Keratinocyte (primary cell): ENCODE measurements around the gene ABR. TPM values are rescaled to one million over a fixed set of nuclear protein-coding genes. Genes with fewer than 3 reads are reported as not detected.

ENCODE experiments used
- DNase-seq: peaks from one replicate; pipeline ENCODE4 v3.0.0-alpha.2; 2011; ENCODE audit warnings: low read depth, missing footprints, low spot score
- FAIRE-seq: peaks from 2 replicates; lab custom pipeline; 2011; peaks lifted over from hg19 to GRCh38; lab: Jason Lieb, UNC
- H2AFZ ChIP-seq: 2 replicates; pipeline ENCODE4 v1.6.0; 2012; ENCODE audit warnings: low read length, control low read depth, inconsistent platforms; ENCODE audit not compliant: control insufficient read depth
- H3K27ac ChIP-seq: 2 replicates; pipeline ENCODE4 v1.5.1; 2011; ENCODE audit warnings: low read length; ENCODE audit not compliant: control insufficient read depth, insufficient read depth
- H3K27me3 ChIP-seq: 3 replicates; pipeline ENCODE4 v1.6.0; 2011; ENCODE audit warnings: low read length; ENCODE audit not compliant: control insufficient read depth, insufficient read depth; ENCODE audit errors: extremely low read depth
- H3K36me3 ChIP-seq, 2 experiments: 2 replicates in 1 of 2; 3 replicates in 1 of 2; pipeline ENCODE4 v1.5.1; 2011; ENCODE audit warnings: low read length in 2 of 2, mild to moderate bottlenecking in 1 of 2; ENCODE audit not compliant: control insufficient read depth in 2 of 2, insufficient read depth in 2 of 2; ENCODE audit errors: extremely low read depth in 1 of 2
- H3K4me1 ChIP-seq: 3 replicates; pipeline ENCODE4 v1.5.1; 2011; ENCODE audit warnings: low read length; ENCODE audit not compliant: control insufficient read depth, insufficient read depth; ENCODE audit errors: extremely low read depth
- H3K4me2 ChIP-seq: 3 replicates; pipeline ENCODE4 v1.6.0; 2011; ENCODE audit warnings: low read depth, low read length; ENCODE audit not compliant: control insufficient read depth, insufficient read depth; ENCODE audit errors: extremely low read depth
- H3K4me3 ChIP-seq, 3 experiments: fragments of 200-600 bp in 1 of 3; sonication (generic) in 1 of 3; 2 replicates in 2 of 3; 3 replicates in 1 of 3; pipeline ENCODE4 v1.5.1; 2011 to 2016; ENCODE audit warnings: low read length in 3 of 3, mild to moderate bottlenecking in 3 of 3, control low read depth in 2 of 3, inconsistent platforms in 1 of 3, low read depth in 1 of 3, mixed read lengths in 1 of 3, mixed run types in 1 of 3, moderate library complexity in 1 of 3; ENCODE audit not compliant: control insufficient read depth in 2 of 3, insufficient read depth in 2 of 3; ENCODE audit errors: extremely low read depth in 1 of 3
- H3K79me2 ChIP-seq: 2 replicates; pipeline ENCODE4 v1.6.0; 2012; ENCODE audit warnings: low read length; ENCODE audit not compliant: control insufficient read depth, insufficient read depth
- H3K9ac ChIP-seq: 3 replicates; pipeline ENCODE4 v1.6.0; 2011; ENCODE audit warnings: low read length; ENCODE audit not compliant: control insufficient read depth, insufficient read depth; ENCODE audit errors: extremely low read depth
- H3K9me1 ChIP-seq: 3 replicates; pipeline ENCODE4 v1.6.0; 2011; ENCODE audit warnings: low read length; ENCODE audit not compliant: control insufficient read depth, insufficient read depth; ENCODE audit errors: extremely low read depth
- H3K9me3 ChIP-seq: 2 replicates; pipeline ENCODE4 v1.5.1; 2012; ENCODE audit warnings: low read depth, low read length; ENCODE audit not compliant: control insufficient read depth
- H4K20me1 ChIP-seq: 3 replicates; pipeline ENCODE4 v1.6.0; 2011; ENCODE audit warnings: low read length; ENCODE audit not compliant: control insufficient read depth, insufficient read depth; ENCODE audit errors: extremely low read depth
- CTCF ChIP-seq, 3 experiments: IDR thresholded peaks in 1 of 3; conservative IDR thresholded peaks in 1 of 3; optimal IDR thresholded peaks in 1 of 3; 2 replicates in 2 of 3; 3 replicates in 1 of 3; pipeline versions ENCODE3 to v1.5.1; 2011; ENCODE audit warnings: low read length in 3 of 3, mild to moderate bottlenecking in 3 of 3, moderate library complexity in 2 of 3, control low read depth in 1 of 3, inconsistent platforms in 1 of 3; ENCODE audit not compliant: insufficient read depth in 2 of 3; ENCODE audit errors: extremely low read depth in 1 of 3
- EZH2 ChIP-seq: IDR thresholded peaks from one replicate; pipeline ENCODE4 v1.6.1; 2012; ENCODE audit warnings: inconsistent platforms, mild to moderate bottlenecking, low read length, moderate library complexity
- dilution Hi-C: fragments of 300-500 bp; cut with MboI; formaldehyde crosslinking; loops from one replicate; pipeline ENCODE4 v1.7.0; 2020; ENCODE audit warnings: low sequenced_read_pairs; ENCODE audit not compliant: extremely low pct_ligation_motif_present
- polyA plus RNA-seq, 5 experiments: library from polyadenylated mRNA; depleted of rRNA in 3 of 5; stranded (reverse) in 3 of 5; stranded (forward) in 1 of 5; unstranded in 1 of 5; fragments of >200 nt; gene quantifications; 1 replicate in 1 of 5; 2 replicates in 3 of 5; 3 replicates in 1 of 5; pipeline versions ENCODE4 v1.2.1 to v1.2.3, GENCODE V29; 2011 to 2012; ENCODE audit warnings: missing spikeins in 2 of 5, low read depth in 1 of 5, low replicate concordance in 1 of 5

The ABR gene
- polyA plus RNA-seq, 1 donor (not counting 4 experiments of a cell fraction or from before 2014, with no cell fraction given) = 17.3 TPM

DNA sequence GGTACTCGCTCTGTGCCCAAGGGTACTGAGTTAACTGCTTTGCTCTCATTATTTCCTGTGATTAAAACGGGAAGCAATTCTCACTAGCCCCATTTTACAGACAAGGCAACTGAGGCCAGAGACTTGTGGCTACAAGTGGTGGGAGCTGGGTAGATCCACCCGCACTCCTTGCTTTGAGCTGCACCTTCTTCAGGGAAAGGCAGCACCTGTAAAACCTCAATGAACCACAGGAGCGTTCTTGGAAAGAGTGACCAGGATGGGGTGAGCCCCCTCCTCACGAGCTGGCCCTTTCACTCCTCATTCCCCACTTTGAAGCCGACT lies 102.8 kb downstream of the ABR start:
- Histone ChIP-seq H3K9ac (no peak overlapping the region), H3K9me1 (no peaks in the 10 kb centered on the region), H3K4me1 (peaks cover 14% of the 10 kb centered on the region), H3K27me3 (no peaks in the 10 kb centered on the region), H3K9me3 (no peaks in the 10 kb centered on the region), H2AFZ (no peak overlapping the region), H3K36me3 (peaks cover 0 to 3% of the 10 kb centered on the region in 2 experiments), H3K79me2 (no peaks in the 10 kb centered on the region), H4K20me1 (no peaks in the 10 kb centered on the region), H3K4me2 (no peak overlapping the region), H3K4me3 (no peak overlapping the region), H3K27ac (no peak overlapping the region)
- dilution Hi-C loops = no loop called here
- FAIRE-seq = no peak
- DNase-seq = no peak
- TF ChIP-seq EZH2 (no peak), CTCF (optimal IDR thresholded peaks at IDR 0.05 in 1 of 3, IDR thresholded peaks at IDR 0.05 in 1 of 3, conservative IDR thresholded peaks at IDR 0.05 in 1 of 3; ENCODE audit: extremely low read depth in 1 of 3, insufficient read depth in 2 of 3, low read length in 3 of 3) (no peak)

DNA sequence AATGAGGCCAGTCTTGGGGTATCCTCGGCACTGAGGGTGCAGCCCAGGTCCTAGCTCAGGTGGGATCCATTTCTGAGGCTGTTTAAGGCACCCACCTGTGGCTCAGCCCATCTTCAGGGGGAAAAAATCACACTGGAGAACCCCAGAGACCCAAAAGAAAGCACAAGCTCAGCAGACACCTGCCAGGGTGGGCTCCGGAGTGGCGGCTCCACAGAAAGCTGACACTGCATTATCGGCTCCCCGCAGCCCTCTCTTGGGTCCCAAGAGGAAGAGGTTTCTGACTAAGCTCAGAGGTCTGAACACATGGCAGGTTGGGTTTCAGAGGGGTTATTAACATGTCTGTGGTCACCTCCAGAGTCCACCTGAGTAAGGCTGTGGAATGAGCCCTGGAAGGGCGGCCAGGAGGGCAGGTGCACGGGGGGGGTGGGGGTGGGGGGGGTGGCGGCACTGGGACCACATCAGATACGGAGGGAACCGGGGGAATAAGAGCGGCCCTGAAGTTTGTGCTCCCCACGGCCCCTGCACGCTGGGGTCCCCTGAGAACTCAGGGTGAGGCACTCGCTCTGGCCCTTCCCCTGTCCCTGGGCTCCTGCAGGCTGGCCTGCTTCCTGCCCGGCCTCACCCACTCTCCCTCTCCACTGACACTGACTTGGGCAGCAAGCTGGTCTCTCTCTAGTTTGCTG lies 103.3 kb downstream of the ABR start:
- Histone ChIP-seq H3K4me3 (no peak overlapping the region), H4K20me1 (no peaks in the 10 kb centered on the region), H3K27ac (no peak overlapping the region), H3K4me2 (no peak overlapping the region), H2AFZ (no peak overlapping the region), H3K9ac (no peak overlapping the region), H3K9me1 (no peaks in the 10 kb centered on the region), H3K79me2 (no peaks in the 10 kb centered on the region), H3K27me3 (no peaks in the 10 kb centered on the region), H3K4me1 (peaks cover 14% of the 10 kb centered on the region), H3K9me3 (no peaks in the 10 kb centered on the region), H3K36me3 (peaks cover 0 to 3% of the 10 kb centered on the region in 2 experiments)
- dilution Hi-C loops = no loop called here
- TF ChIP-seq CTCF (optimal IDR thresholded peaks at IDR 0.05 in 1 of 3, IDR thresholded peaks at IDR 0.05 in 1 of 3, conservative IDR thresholded peaks at IDR 0.05 in 1 of 3; ENCODE audit: extremely low read depth in 1 of 3, insufficient read depth in 2 of 3, low read length in 3 of 3) (no peak), EZH2 (no peak)
- FAIRE-seq (no peak), DNase-seq (no peak)
